ENCODE results near the gene TPSG1. TPM values are rescaled to one million over a fixed set of nuclear protein-coding genes. Genes with fewer than 3 reads are reported as not detected.

TPSG1 gene
- total and polyA plus RNA-seq, 2 experiments from 2014 or later: 0.77 TPM; not detected in 1

GRCh38 chr16:1224558-1224957, 510 bp downstream of the TPSG1 start:
- H3K4me3 ChIP-seq: no peak overlapping the region
- no peaks in the 10 kb centered on the region for H3K4me1 ChIP-seq (ENCODE audit: low read depth)
- no peak for DNase-seq (ENCODE audit: low read depth in 1 of 2, low spot score in 1 of 2)
- TF ChIP-seq CTCF (IDR thresholded peaks at IDR 0.05; ENCODE audit: low read depth, low read length): no peak
- H3K27me3 ChIP-seq: no peaks in the 10 kb centered on the region
- H3K9me3 ChIP-seq (ENCODE audit: low read depth): no peaks in the 10 kb centered on the region
- no peaks in the 10 kb centered on the region for H3K36me3 ChIP-seq
- no peak overlapping the region for H3K27ac ChIP-seq

GRCh38 chr16:1223355-1224214, 1.5 kb downstream of the TPSG1 start:
- no peak for DNase-seq (ENCODE audit: low read depth in 1 of 2, low spot score in 1 of 2)
- H3K4me1 ChIP-seq (ENCODE audit: low read depth): no peaks in the 10 kb centered on the region
- no peaks in the 10 kb centered on the region for H3K27me3 ChIP-seq
- no peak for TF ChIP-seq CTCF (IDR thresholded peaks at IDR 0.05; ENCODE audit: low read depth, low read length)
- H3K9me3 ChIP-seq (ENCODE audit: low read depth): no peaks in the 10 kb centered on the region
- H3K36me3 ChIP-seq: no peaks in the 10 kb centered on the region
- H3K27ac ChIP-seq: no peak overlapping the region
- no peak overlapping the region for H3K4me3 ChIP-seq

- TF ChIP-seq CTCF (IDR thresholded peaks at IDR 0.05; ENCODE audit: low read depth, low read length): no peak
- H3K4me3 ChIP-seq: no peak overlapping the region
These were observed 2.3 kb downstream of the TPSG1 start for GRCh38 chr16:1222553-1223354.

GRCh38 chr16:1221628-1222552, 3.2 kb downstream of the TPSG1 start:
- Histone ChIP-seq H3K36me3 (no peaks in the 10 kb centered on the region), H3K4me3 (no peak overlapping the region), H3K27me3 (no peaks in the 10 kb centered on the region), H3K27ac (no peak overlapping the region), H3K4me1 (ENCODE audit: low read depth) (no peaks in the 10 kb centered on the region), H3K9me3 (ENCODE audit: low read depth) (no peaks in the 10 kb centered on the region)
- no peak for TF ChIP-seq CTCF (IDR thresholded peaks at IDR 0.05; ENCODE audit: low read depth, low read length)
- no peak for DNase-seq (ENCODE audit: low read depth in 1 of 2, low spot score in 1 of 2)

More at GRCh38 chr16:1222553-1223354, 2.3 kb downstream of the TPSG1 start:
- DNase-seq (ENCODE audit: low read depth in 1 of 2, low spot score in 1 of 2): no peak
- Histone ChIP-seq H3K9me3 (ENCODE audit: low read depth) (no peaks in the 10 kb centered on the region), H3K4me1 (ENCODE audit: low read depth) (no peaks in the 10 kb centered on the region), H3K27ac (no peak overlapping the region), H3K36me3 (no peaks in the 10 kb centered on the region), H3K27me3 (no peaks in the 10 kb centered on the region)
